DOHH2 (cell line): ENCODE data around the gene MS4A1.

Source experiments
- H3F3A ChIP-seq: fragments of 200-600 bp; sonication (generic), shearing (Covaris generic); 2 replicates; pipeline ENCODE4 v1.6.0; 2016; ENCODE audit warnings: antibody characterized with exemption, mild to moderate bottlenecking; ENCODE audit not compliant: control insufficient read depth, insufficient read depth
- H3K27ac ChIP-seq: fragments of 200-600 bp; sonication (generic); 2 replicates; pipeline ENCODE4 v1.5.1; 2014; ENCODE audit warnings: low read depth, mild to moderate bottlenecking, low read length, moderate library complexity
- H3K27me3 ChIP-seq: fragments of 200-600 bp; sonication (generic); 2 replicates; pipeline ENCODE4 v1.6.1; 2014; ENCODE audit warnings: mild to moderate bottlenecking, low read length, mixed read lengths; ENCODE audit not compliant: control insufficient read depth
- H3K36me3 ChIP-seq: fragments of 200-600 bp; sonication (generic); 2 replicates; pipeline ENCODE4 v1.6.1; 2014; ENCODE audit warnings: mild to moderate bottlenecking, low read length, moderate library complexity, mixed read lengths; ENCODE audit not compliant: control insufficient read depth
- H3K4me1 ChIP-seq: fragments of 200-600 bp; sonication (generic); 2 replicates; pipeline ENCODE4 v1.6.1; 2014; ENCODE audit warnings: mild to moderate bottlenecking, low read length, mixed read lengths; ENCODE audit not compliant: control insufficient read depth
- H3K4me2 ChIP-seq: fragments of 200-600 bp; sonication (generic); 2 replicates; pipeline ENCODE4 v1.6.0; 2014; ENCODE audit warnings: mild to moderate bottlenecking, low read length, moderate library complexity
- H3K4me3 ChIP-seq: fragments of 200-600 bp; sonication (generic); 2 replicates; pipeline ENCODE4 v1.5.1; 2014; ENCODE audit warnings: mild to moderate bottlenecking, low read length, mixed read lengths
- H3K79me2 ChIP-seq: fragments of 200-600 bp; sonication (generic); 2 replicates; pipeline ENCODE4 v1.6.1; 2014; ENCODE audit warnings: mild to moderate bottlenecking, low read length, mixed read lengths; ENCODE audit not compliant: control insufficient read depth
- H3K9me2 ChIP-seq: fragments of 200-600 bp; sonication (generic); replicated peaks from 2 replicates; pipeline ENCODE4 v1.6.1; 2014; ENCODE audit warnings: mild to moderate bottlenecking, low read length, mixed read lengths; ENCODE audit not compliant: control insufficient read depth
- H3K9me3 ChIP-seq: fragments of 200-600 bp; sonication (generic); 2 replicates; pipeline ENCODE4 v1.6.1; 2014; ENCODE audit warnings: antibody characterized with exemption, low read length, mixed read lengths; ENCODE audit not compliant: control insufficient read depth, insufficient read depth
- H4K20me1 ChIP-seq: fragments of 200-600 bp; sonication (generic); 2 replicates; pipeline ENCODE4 v1.6.0; 2014; ENCODE audit warnings: low read depth, mild to moderate bottlenecking, antibody characterized with exemption, low read length, moderate library complexity; ENCODE audit not compliant: control insufficient read depth, insufficient read depth
- CTCF ChIP-seq: fragments of 200-600 bp; sonication (generic); IDR thresholded peaks from one replicate; pipeline ENCODE4 v1.5.1; 2014; ENCODE audit warnings: antibody characterized with exemption, mild to moderate bottlenecking, low read depth, low read length; ENCODE audit not compliant: poor library complexity, severe bottlenecking
- EZH2phosphoT487 ChIP-seq: fragments of 200-600 bp; sonication (generic); IDR thresholded peaks from 2 replicates; pipeline ENCODE4 v1.6.1; 2017; ENCODE audit warnings: borderline replicate concordance, mild to moderate bottlenecking, antibody characterized with exemption, low read length, moderate library complexity, mixed read lengths

MS4A1 gene

GRCh38 chr11:60498853-60499252 lies 43.2 kb downstream of the MS4A1 start:
- Histone ChIP-seq H3K9me3 (no peaks in the 10 kb centered on the region), H3K27ac (no peak overlapping the region), H3K4me3 (no peak overlapping the region), H3K4me1 (peaks cover 9% of the 10 kb centered on the region), H3K36me3 (no peaks in the 10 kb centered on the region), H3K79me2 (no peaks in the 10 kb centered on the region), H4K20me1 (no peaks in the 10 kb centered on the region), H3K27me3 (no peaks in the 10 kb centered on the region), H3K9me2 (no peaks in the 10 kb centered on the region), H3K4me2 (no peak overlapping the region), H3F3A (no peaks in the 10 kb centered on the region)
- TF ChIP-seq CTCF (no peak), EZH2phosphoT487 (no peak)

- Histone ChIP-seq H3K36me3 (no peaks in the 10 kb centered on the region), H3F3A (no peaks in the 10 kb centered on the region), H3K4me1 (peaks cover 9% of the 10 kb centered on the region), H3K27ac (no peak overlapping the region), H3K9me2 (no peaks in the 10 kb centered on the region), H3K4me3 (no peak overlapping the region), H3K9me3 (no peaks in the 10 kb centered on the region), H3K4me2 (no peak overlapping the region), H4K20me1 (no peaks in the 10 kb centered on the region), H3K27me3 (no peaks in the 10 kb centered on the region), H3K79me2 (no peaks in the 10 kb centered on the region)
- TF ChIP-seq CTCF (no peak), EZH2phosphoT487 (no peak)
Measured at GRCh38 chr11:60500276-60500910, 44.7 kb downstream of the MS4A1 start.

GRCh38 chr11:60502221-60502775 lies 46.7 kb downstream of the MS4A1 start:
- Histone ChIP-seq H3K79me2 (no peaks in the 10 kb centered on the region), H3F3A (no peaks in the 10 kb centered on the region), H3K9me2 (no peaks in the 10 kb centered on the region), H3K9me3 (no peaks in the 10 kb centered on the region), H3K4me2 (no peak overlapping the region), H3K27ac (no peak overlapping the region), H4K20me1 (no peaks in the 10 kb centered on the region), H3K4me3 (no peak overlapping the region), H3K4me1 (peaks cover 9% of the 10 kb centered on the region), H3K27me3 (no peaks in the 10 kb centered on the region), H3K36me3 (no peaks in the 10 kb centered on the region)
- TF ChIP-seq EZH2phosphoT487 = no peak
- no peak for TF ChIP-seq CTCF
